K562 (cell line): ENCODE data around the gene ADAM22. TPM values are rescaled to one million over a fixed set of nuclear protein-coding genes. Genes with fewer than 3 reads are reported as not detected.
"Not testable (repeated sequence)": the region's sequence is repeated elsewhere in the genome, so short reads cannot be mapped to it uniquely, and the experiment has no call there.

ENCODE experiments used
- ATAC-seq: fragments of 200-7000 bp; cut with Tn5 transposase; 3 replicates; pipeline ENCODE4 v1.9.1; 2020; ENCODE audit warnings: moderate library complexity
- BruUV-seq: library from RNA; stranded (reverse); fragments of 400-500 nt; replicated peaks from 2 replicates; lab custom pipeline; 2021; lab: Mats Ljungman, UMichigan
- CTCF ChIA-PET: fragments of 300-600 bp; formaldehyde crosslinking; extraction: SDS; loops from one replicate; lab custom pipeline; 2021; ENCODE audit warnings: low intra/inter-chr PET ratio; lab: Yijun Ruan, JAX
- POLR2A ChIA-PET: fragments of 300-600, 350-650 bp; sonication (Branson Sonifier 250); formaldehyde crosslinking; extraction: SDS; loops from one replicate; lab custom pipeline; 2021; ENCODE audit warnings: antibody characterized with exemption, inconsistent platforms; lab: Yijun Ruan, JAX
- DNase-seq, 4 experiments: peaks; one replicate each; pipeline versions ENCODE4 v3.0.0 to v3.0.0-alpha.2; 2011 to 2018; ENCODE audit warnings: low spot score in 3 of 4, mixed read lengths in 3 of 4; ENCODE audit errors: extremely low read depth in 1 of 4
- FAIRE-seq: peaks from 2 replicates; lab custom pipeline; 2011; peaks lifted over from hg19 to GRCh38; lab: Jason Lieb, UNC
- H2AFZ ChIP-seq: 2 replicates; pipeline ENCODE4 v1.6.0; 2011; ENCODE audit warnings: low read depth, low read length, control low read depth, inconsistent platforms
- H3K27ac ChIP-seq: fragments of 200-600 bp; 3 replicates; pipeline ENCODE4 v1.8.0; 2011; ENCODE audit warnings: low read depth, mild to moderate bottlenecking, control low read depth, inconsistent platforms, low read length, moderate library complexity, mixed read lengths; ENCODE audit errors: extremely low read depth
- H3K27me3 ChIP-seq, 2 experiments: fragments of 300-600 bp in 1 of 2; 2 replicates in 1 of 2; 3 replicates in 1 of 2; pipeline versions ENCODE4 v1.6.0 to v1.8.0; 2011; ENCODE audit warnings: inconsistent platforms in 2 of 2, low read length in 2 of 2, mild to moderate bottlenecking in 1 of 2, mixed read lengths in 1 of 2, moderate library complexity in 1 of 2; ENCODE audit not compliant: control insufficient read depth in 2 of 2, insufficient read depth in 2 of 2
- H3K36me3 ChIP-seq: fragments of 300-600 bp; 3 replicates; pipeline ENCODE4 v1.8.0; 2011; ENCODE audit warnings: mild to moderate bottlenecking, low read length, inconsistent platforms; ENCODE audit not compliant: control insufficient read depth, insufficient read depth
- H3K4me1 ChIP-seq, 2 experiments: fragments of 200-600 bp in 1 of 2; replicated peaks in 1 of 2; 2 replicates in 1 of 2; 3 replicates in 1 of 2; pipeline versions ENCODE4 v1.5.1 to v1.8.0; 2011; ENCODE audit warnings: inconsistent platforms in 2 of 2, low read length in 2 of 2, mild to moderate bottlenecking in 1 of 2, mixed read lengths in 1 of 2, moderate library complexity in 1 of 2; ENCODE audit not compliant: control insufficient read depth in 2 of 2, insufficient read depth in 2 of 2
- H3K4me2 ChIP-seq: 2 replicates; pipeline ENCODE4 v1.6.1; 2011; ENCODE audit warnings: low read length, control low read depth, inconsistent platforms, mixed read lengths; ENCODE audit not compliant: insufficient read depth
- H3K4me3 ChIP-seq: fragments of 200-600 bp; sonication (generic), shearing (Covaris generic); 2 replicates; pipeline ENCODE4 v1.5.1; 2016; ENCODE audit warnings: control low read depth, inconsistent platforms
- H3K79me2 ChIP-seq: fragments of 200-600 bp; 3 replicates; pipeline ENCODE4 v1.8.0; 2011; ENCODE audit warnings: low read length, inconsistent platforms; ENCODE audit not compliant: control insufficient read depth, insufficient read depth
- H3K9ac ChIP-seq, 2 experiments: 2 replicates each; pipeline versions ENCODE4 v1.6.0 to v1.6.1; 2011; ENCODE audit warnings: low read depth in 2 of 2, low read length in 2 of 2, control low read depth in 1 of 2, inconsistent platforms in 1 of 2, mild to moderate bottlenecking in 1 of 2, mixed read lengths in 1 of 2; ENCODE audit not compliant: insufficient read depth in 1 of 2
- H3K9me1 ChIP-seq: one replicate; pipeline ENCODE4 v1.6.0; 2011; ENCODE audit warnings: inconsistent platforms, mild to moderate bottlenecking, low read length, moderate library complexity; ENCODE audit not compliant: control insufficient read depth, insufficient read depth
- H3K9me3 ChIP-seq: replicated peaks from 2 replicates; pipeline ENCODE4 v1.5.1; 2011; ENCODE audit warnings: low read depth, low read length, inconsistent platforms; ENCODE audit not compliant: control insufficient read depth, insufficient read depth
- H4K20me1 ChIP-seq: replicated peaks from 2 replicates; pipeline ENCODE4 v1.6.1; 2011; ENCODE audit warnings: low read length, inconsistent platforms, mixed read lengths; ENCODE audit not compliant: control insufficient read depth, insufficient read depth
- CHCHD3 ChIP-seq: fragments of 250-450 bp; sonication (Bioruptor Pico); IDR thresholded peaks from 2 replicates; pipeline ENCODE4 v2.1.2; 2022; ENCODE audit warnings: mild to moderate bottlenecking
- ERF ChIP-seq: fragments of 450-650 bp; formaldehyde crosslinking; IDR thresholded peaks from 2 replicates; pipeline ENCODE4 v1.4.0; 2020; ENCODE audit warnings: mild to moderate bottlenecking, mixed read lengths
- FUS ChIP-seq: fragments of 200-400 bp; formaldehyde crosslinking; optimal IDR thresholded peaks from 2 replicates; pipeline ENCODE3; 2017; ENCODE audit warnings: low read depth, low read length
- GTF2E2 ChIP-seq: fragments of 200-800 bp; sonication (Bioruptor generic); IDR thresholded peaks from 2 replicates; pipeline ENCODE4 v1.6.1; 2016; ENCODE audit warnings: missing genetic modification characterization, missing compliant biosample characterization
- HES1 ChIP-seq: fragments of 450-650 bp; IDR thresholded peaks from 2 replicates; pipeline ENCODE4 v1.6.1; 2016; ENCODE audit warnings: low read depth, mild to moderate bottlenecking, moderate library complexity
- ID3 ChIP-seq, 2 experiments: fragments of 250-450 bp in 1 of 2; fragments of 450-650 bp in 1 of 2; sonication (Bioruptor Pico) in 1 of 2; IDR thresholded peaks; 2 replicates each; pipeline versions ENCODE4 v1.6.1 to v1.8.0; 2016 to 2021; ENCODE audit warnings: mild to moderate bottlenecking in 2 of 2, moderate library complexity in 2 of 2, missing compliant biosample characterization in 1 of 2, missing genetic modification characterization in 1 of 2
- SAFB ChIP-seq: fragments of 200-400 bp; formaldehyde crosslinking; IDR thresholded peaks from 2 replicates; pipeline ENCODE4 v1.6.1; 2017; ENCODE audit warnings: low read depth, low read length, borderline replicate concordance
- STAT6 ChIP-seq: sonication (generic); formaldehyde crosslinking; IDR thresholded peaks from 2 replicates; pipeline ENCODE4 v1.8.1; 2023; ENCODE audit warnings: mild to moderate bottlenecking, missing genetic modification reagents
- ZKSCAN3 ChIP-seq: fragments of 250-450 bp; sonication (Bioruptor Pico); IDR thresholded peaks from 2 replicates; pipeline ENCODE4 v1.4.0; 2020
- ZNF354B ChIP-seq: fragments of 250-450 bp; sonication (Bioruptor Pico); IDR thresholded peaks from 2 replicates; pipeline ENCODE4 v1.4.0; 2020
- ZNF561 ChIP-seq: fragments of 450-650 bp; formaldehyde crosslinking; conservative IDR thresholded peaks from 2 replicates; pipeline ENCODE4 v1.4.0; 2020; ENCODE audit warnings: mild to moderate bottlenecking, moderate library complexity
- ZNF655 ChIP-seq: fragments of 250-450 bp; sonication (Bioruptor Pico); IDR thresholded peaks from 2 replicates; pipeline ENCODE4 v1.5.0; 2021
- WGBS: fragments of 100-300 bp; shearing (Covaris generic); methylation state at CpG from one replicate; pipeline ENCODE4 v1.1.6; 2016; ENCODE audit warnings: low coverage, mixed read lengths; ENCODE audit not compliant: insufficient coverage; ENCODE audit errors: missing lambda C conversion rate; 5-methylcytosine and 5-hydroxymethylcytosine counted together
- in situ Hi-C: fragments of 300-500 bp; cut with MboI; formaldehyde crosslinking; loops from 4 replicates; pipeline ENCODE4 v1.15.0; 2018; ENCODE audit warnings: inconsistent platforms, mixed read lengths
- intact Hi-C: fragments of 100-400 bp; cut with micrococcal nuclease; formaldehyde crosslinking; loops from 2 replicates; pipeline ENCODE4 v1.14.2; 2022
- polyA plus RNA-seq, 8 experiments: library from polyadenylated mRNA; depleted of rRNA in 4 of 8; stranded (reverse) in 5 of 8; unstranded in 3 of 8; fragments of >200 nt; fragmentation: Nextera tagmentation in 2 of 8; fragmentation: Illumina TruSeq in 1 of 8; extraction: Ambion mirVana in 2 of 8; extraction: Trizol in 1 of 8; gene quantifications; 2 replicates each; pipeline versions ENCODE4 v1.2.1 to v1.2.3, GENCODE V29; 2011 to 2014; ENCODE audit warnings: inconsistent platforms in 1 of 8, missing spikeins in 1 of 8
- total RNA-seq, 7 experiments: library from RNA; depleted of rRNA in 6 of 7; stranded (reverse); fragments of >200 nt in 6 of 7; fragmentation: Illumina TruSeq in 2 of 7; extraction: Trizol in 2 of 7; gene quantifications; 2 replicates each; pipeline versions ENCODE4 v1.2.1 to v1.2.3, GENCODE V29; 2011 to 2021; ENCODE audit warnings: low replicate concordance in 1 of 7

ADAM22 gene
- total and polyA plus RNA-seq, 9 of the 15 experiments (the other 6 are each of a cell fraction or from before 2014, with no cell fraction given): 0.01 to 0.58 (median 0.18) TPM

- H3K9ac ChIP-seq: no peak overlapping the region
- H3K79me2 ChIP-seq: no peaks in the 10 kb centered on the region
- CTCF ChIA-PET: no interaction called here
- no peak overlapping the region for H3K4me2 ChIP-seq
- H2AFZ ChIP-seq: no peak overlapping the region
- in situ Hi-C loops: no loop called here
- H3K9me3 ChIP-seq: no peaks in the 10 kb centered on the region
- H3K27me3 ChIP-seq: no peaks in the 10 kb centered on the region
- H3K27ac ChIP-seq: no peak overlapping the region
- DNase-seq: no peak
- no peaks in the 10 kb centered on the region for H3K4me1 ChIP-seq
- H4K20me1 ChIP-seq: no peaks in the 10 kb centered on the region
- WGBS: 0% methylated on average over 1 of the region's 1 CpG
- intact Hi-C loops: no loop called here
- no peak for ATAC-seq
- no peaks in the 10 kb centered on the region for H3K36me3 ChIP-seq
- H3K4me3 ChIP-seq: no peak overlapping the region
- TF ChIP-seq CHCHD3 (no peak), FUS (no peak), ZNF561 (no peak), ZNF354B (CRISPR knock-in tag) (no peak), ID3 (CRISPR knock-in tag; IDR thresholded peaks at IDR 0.05) (no peak), ID3 (tag; IDR thresholded peaks at IDR 0.05) (no peak), HES1 (no peak), ERF (no peak), STAT6 (CRISPR knock-in tag) (no peak), ZNF655 (CRISPR knock-in tag) (no peak), ZKSCAN3 (no peak), GTF2E2 (no peak), SAFB (no peak)
- TF ChIP-seq, all 486 proteins: peak for 0
- BruUV-seq: no TSS peak
- POLR2A ChIA-PET: no interaction called here
- H3K9me1 ChIP-seq: no peaks in the 10 kb centered on the region
- FAIRE-seq: no peak
Observed at GRCh38 chr7:88156356-88156755, 222.3 kb downstream of the ADAM22 start.

GRCh38 chr7:88159741-88160140, 225.7 kb downstream of the ADAM22 start:
- DNase-seq, POLR2A ChIA-PET, H4K20me1 ChIP-seq, H3K9ac ChIP-seq, H3K4me1 ChIP-seq, intact Hi-C loops, FAIRE-seq, H3K9me1 ChIP-seq, BruUV-seq, H3K4me2 ChIP-seq, H3K27me3 ChIP-seq, in situ Hi-C loops, H3K27ac ChIP-seq, H2AFZ ChIP-seq, H3K79me2 ChIP-seq, ATAC-seq, H3K9me3 ChIP-seq, H3K4me3 ChIP-seq, CTCF ChIA-PET, H3K36me3 ChIP-seq: not testable (repeated sequence)
- WGBS: 0% methylated on average over 2 of the region's 2 CpGs
